NB4 (cell line): ENCODE data around the gene GRIK4.

Experiments
- CTCF ChIP-seq: IDR thresholded peaks from one replicate; pipeline ENCODE4 v1.5.1; 2012; ENCODE audit warnings: low read depth, low read length
- MYC ChIP-seq: IDR thresholded peaks from 2 replicates; pipeline ENCODE4 v1.6.1; 2011; ENCODE audit warnings: low read depth, low read length

DNA sequence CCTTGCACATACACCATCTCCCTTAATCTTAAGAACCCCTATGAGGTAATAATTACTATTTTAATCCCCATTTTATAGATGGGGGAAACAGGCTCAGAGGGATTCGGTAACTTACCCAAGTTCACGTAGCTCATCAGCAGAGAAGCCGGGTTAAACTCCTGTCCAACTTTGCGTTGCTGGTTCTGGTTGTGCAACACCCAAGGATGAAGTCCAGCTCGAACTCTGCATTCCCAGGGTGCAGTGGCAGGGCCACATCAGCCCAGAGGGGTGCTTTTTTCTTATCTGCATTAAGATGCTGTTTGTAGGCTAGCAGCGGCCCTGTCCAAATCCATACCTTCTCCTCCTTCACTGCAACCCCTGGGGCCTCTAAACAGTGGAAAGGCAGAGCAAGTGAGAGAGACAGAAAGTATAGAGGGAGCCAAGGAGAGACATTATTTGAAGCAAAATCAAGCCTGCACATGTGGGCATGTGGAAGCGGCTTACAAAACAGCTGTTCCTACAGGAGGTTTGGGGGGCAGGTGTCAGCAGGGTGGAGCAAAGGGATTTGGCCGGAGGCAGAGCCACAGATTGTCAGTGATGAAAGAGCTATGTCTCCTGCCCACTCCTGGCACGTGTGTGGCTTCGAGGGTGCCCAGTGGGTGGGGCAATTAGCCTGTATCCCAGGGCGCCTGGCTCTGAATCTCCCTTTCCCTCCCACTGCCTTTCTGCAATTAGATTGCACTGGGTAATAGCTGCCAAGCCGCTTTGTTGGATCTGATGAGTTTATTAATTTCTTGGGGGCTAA is 382.8 kb downstream of the GRIK4 start:
- TF ChIP-seq MYC (no peak), CTCF (no peak)
